RWPE1 (cell line): Measurements from ENCODE around the gene PLEKHN1.

ENCODE experiments used
- CTCF ChIA-PET: fragments of 350-600 bp; sonication (Branson Sonifier 250); formaldehyde crosslinking; extraction: SDS; loops from one replicate; lab custom pipeline; 2021; lab: Yijun Ruan, JAX
- POLR2A ChIA-PET: fragments of 400-600 bp; formaldehyde crosslinking; extraction: SDS; loops from one replicate; lab custom pipeline; 2020; ENCODE audit warnings: antibody characterized with exemption; ENCODE audit not compliant: low non-redundant PET; lab: Yijun Ruan, JAX
- DNase-seq: peaks from one replicate; pipeline ENCODE4 v3.0.0; 2012; ENCODE audit warnings: low spot score
- H3K27ac ChIP-seq: fragments of 450-650 bp; 2 replicates; pipeline ENCODE4 v1.5.1; 2017
- CTCF ChIP-seq: fragments of 450-650 bp; conservative IDR thresholded peaks from 2 replicates; pipeline ENCODE4 v1.5.1; 2017; ENCODE audit warnings: low read depth, mild to moderate bottlenecking

PLEKHN1 gene

GRCh38 chr1:1023700-1024099 is 57.4 kb downstream of the PLEKHN1 start:
- DNase-seq = no peak
- TF ChIP-seq CTCF = no peak
- ChIA-PET POLR2A (no interaction called here), CTCF (interaction anchor here (0.8 to 2.1 kb wide), 2 partner anchors 16 to 22 kb away, joined by 3 to 16 read pairs; no protein-coding TSS in a partner anchor)
- H3K27ac ChIP-seq = peak overlapping the region; percentile 98

DNA sequence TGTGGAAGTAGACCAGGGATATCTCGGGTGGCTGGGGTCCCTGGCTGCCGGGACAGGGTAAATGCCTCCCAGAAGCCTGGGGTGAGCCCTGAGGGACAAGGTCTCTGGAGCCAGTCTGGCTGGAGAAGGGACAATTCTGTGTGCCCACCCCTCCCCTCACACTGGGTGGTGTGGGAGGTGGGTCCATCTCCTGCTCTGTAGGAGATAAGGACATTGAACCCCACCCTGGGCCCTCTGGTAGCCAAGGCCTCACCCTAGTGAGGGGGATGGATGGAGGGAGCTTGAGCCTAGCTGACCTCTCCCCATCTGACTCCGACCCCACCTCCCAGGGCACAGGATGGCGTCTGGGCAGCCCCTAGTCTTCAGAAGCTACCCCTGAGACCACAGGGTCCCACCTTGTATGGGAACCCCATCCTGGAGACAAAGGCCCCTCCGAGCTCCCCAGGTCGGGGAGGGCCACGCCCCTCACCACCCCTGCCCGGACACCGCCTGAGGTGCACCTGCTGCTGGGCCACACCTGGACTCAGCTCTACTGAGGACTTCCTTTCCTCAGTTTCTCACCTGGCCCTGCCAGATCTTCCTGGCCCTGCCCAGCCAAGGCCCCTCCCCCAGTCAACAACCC is 58.0 kb downstream of the PLEKHN1 start:
- H3K27ac ChIP-seq = peak overlapping the region; percentile 98
- ChIA-PET CTCF (interaction anchor here (0.8 to 2.1 kb wide), 3 partner anchors 15 to 22 kb away, joined by 3 to 16 read pairs (median 8); no protein-coding TSS in a partner anchor), POLR2A (no interaction called here)
- no peak for DNase-seq
- no peak for TF ChIP-seq CTCF

GRCh38 chr1:1024771-1025699 is 58.8 kb downstream of the PLEKHN1 start:
- ChIA-PET POLR2A (no interaction called here), CTCF (interaction anchor here (1.3 to 2.1 kb wide), 2 partner anchors 15 to 23 kb away, joined by 8 to 16 read pairs; no protein-coding TSS in a partner anchor)
- peak; percentile 88 for DNase-seq
- peak overlapping the region; percentile 98 for H3K27ac ChIP-seq
- no peak for TF ChIP-seq CTCF
